HepG2 (cell line): ENCODE measurements around the gene TTC39C. TPM values are rescaled to one million over a fixed set of nuclear protein-coding genes. Genes with fewer than 3 reads are reported as not detected.
A peak's percentile ranks its signal among the peaks of the same experiment; 100 is the strongest.

Source experiments
- CREM ChIP-seq, 2 experiments: sonication (generic) in 1 of 2; formaldehyde crosslinking in 1 of 2; IDR thresholded peaks; 2 replicates each; pipeline versions ENCODE4 v1.4.0 to v1.6.1; 2016 to 2020; ENCODE audit warnings: antibody characterized with exemption in 1 of 2, mild to moderate bottlenecking in 1 of 2, missing genetic modification reagents in 1 of 2
- ETV6 ChIP-seq: sonication (generic); formaldehyde crosslinking; conservative IDR thresholded peaks from 2 replicates; pipeline ENCODE4 v1.4.0; 2020; ENCODE audit warnings: missing genetic modification reagents
- JUND ChIP-seq: sonication (generic); formaldehyde crosslinking; IDR thresholded peaks from 2 replicates; pipeline ENCODE4 v1.8.0; 2022; ENCODE audit warnings: mild to moderate bottlenecking, missing genetic modification reagents
- LCORL ChIP-seq, 2 experiments: fragments of 450-650 bp in 1 of 2; sonication (generic) in 1 of 2; formaldehyde crosslinking in 1 of 2; IDR thresholded peaks; 2 replicates each; pipeline versions ENCODE4 v1.5.0 to v1.6.1; 2017 to 2020; ENCODE audit warnings: antibody characterized with exemption in 1 of 2, missing genetic modification reagents in 1 of 2
- NCOA5 ChIP-seq: sonication (generic); formaldehyde crosslinking; IDR thresholded peaks from 2 replicates; pipeline ENCODE4 v1.4.0; 2020; ENCODE audit warnings: missing genetic modification reagents
- PHF8 ChIP-seq: sonication (generic); formaldehyde crosslinking; IDR thresholded peaks from 2 replicates; pipeline ENCODE4 v1.5.0; 2020; ENCODE audit warnings: missing genetic modification reagents
- RFXAP ChIP-seq: sonication (generic); formaldehyde crosslinking; IDR thresholded peaks from 2 replicates; pipeline ENCODE4 v1.4.0; 2020; ENCODE audit warnings: missing genetic modification reagents, borderline replicate concordance
- ZBTB4 ChIP-seq: sonication (generic); formaldehyde crosslinking; IDR thresholded peaks from 2 replicates; pipeline ENCODE4 v1.4.0; 2020; ENCODE audit warnings: missing genetic modification reagents, mild to moderate bottlenecking, borderline replicate concordance
- ZNF235 ChIP-seq: sonication (generic); formaldehyde crosslinking; IDR thresholded peaks from 2 replicates; pipeline ENCODE4 v1.8.1; 2023; ENCODE audit warnings: mild to moderate bottlenecking, missing genetic modification reagents, borderline replicate concordance
- ZNF251 ChIP-seq: sonication (generic); formaldehyde crosslinking; IDR thresholded peaks from 2 replicates; pipeline ENCODE4 v1.9.0; 2021; ENCODE audit warnings: mild to moderate bottlenecking, missing genetic modification reagents
- ZNF562 ChIP-seq: sonication (generic); formaldehyde crosslinking; IDR thresholded peaks from 2 replicates; pipeline ENCODE4 v1.8.0; 2022; ENCODE audit warnings: missing genetic modification reagents, borderline replicate concordance
- ZNF609 ChIP-seq: sonication (generic); formaldehyde crosslinking; IDR thresholded peaks from 2 replicates; pipeline ENCODE4 v1.4.0; 2020; ENCODE audit warnings: mild to moderate bottlenecking, missing genetic modification reagents, borderline replicate concordance
- ZNF883 ChIP-seq: sonication (generic); formaldehyde crosslinking; IDR thresholded peaks from 2 replicates; pipeline ENCODE4 v1.5.1; 2020; ENCODE audit warnings: mild to moderate bottlenecking, missing genetic modification reagents; ENCODE audit errors: not compliant biosample characterization
- ZSCAN25 ChIP-seq: sonication (generic); formaldehyde crosslinking; IDR thresholded peaks from 2 replicates; pipeline ENCODE4 v1.8.0; 2022; ENCODE audit warnings: mild to moderate bottlenecking, missing genetic modification reagents
- polyA plus RNA-seq, 8 experiments: library from polyadenylated mRNA; depleted of rRNA in 3 of 8; stranded (reverse) in 7 of 8; unstranded in 1 of 8; fragments of >200 nt; fragmentation: Illumina TruSeq in 4 of 8; extraction: Trizol in 4 of 8; gene quantifications; 2 replicates each; pipeline versions ENCODE4 v1.2.1 to v1.2.3, GENCODE V29; 2011 to 2016; ENCODE audit warnings: low read depth in 4 of 8, missing spikeins in 1 of 8, mixed read lengths in 1 of 8; ENCODE audit not compliant: insufficient read depth in 1 of 8
- total RNA-seq, 5 experiments: library from RNA; depleted of rRNA; stranded (reverse); fragments of >200 nt; fragmentation: Illumina TruSeq; extraction: Trizol; gene quantifications; 2 replicates each; pipeline ENCODE4 v1.2.3, GENCODE V29; 2016; ENCODE audit warnings: low read depth in 1 of 5
- TF ChIP-seq, protein P1 (sequence below): IDR thresholded peaks from 2 replicates; pipeline ENCODE4 v1.6.1; 2012; ENCODE audit warnings: low read length, improper control_type of control experiment

The TTC39C gene
- total and polyA plus RNA-seq, 2 of the 13 experiments (the other 11 are each of a cell fraction or from before 2014, with no cell fraction given): 19.1 to 25.9 TPM

DNA sequence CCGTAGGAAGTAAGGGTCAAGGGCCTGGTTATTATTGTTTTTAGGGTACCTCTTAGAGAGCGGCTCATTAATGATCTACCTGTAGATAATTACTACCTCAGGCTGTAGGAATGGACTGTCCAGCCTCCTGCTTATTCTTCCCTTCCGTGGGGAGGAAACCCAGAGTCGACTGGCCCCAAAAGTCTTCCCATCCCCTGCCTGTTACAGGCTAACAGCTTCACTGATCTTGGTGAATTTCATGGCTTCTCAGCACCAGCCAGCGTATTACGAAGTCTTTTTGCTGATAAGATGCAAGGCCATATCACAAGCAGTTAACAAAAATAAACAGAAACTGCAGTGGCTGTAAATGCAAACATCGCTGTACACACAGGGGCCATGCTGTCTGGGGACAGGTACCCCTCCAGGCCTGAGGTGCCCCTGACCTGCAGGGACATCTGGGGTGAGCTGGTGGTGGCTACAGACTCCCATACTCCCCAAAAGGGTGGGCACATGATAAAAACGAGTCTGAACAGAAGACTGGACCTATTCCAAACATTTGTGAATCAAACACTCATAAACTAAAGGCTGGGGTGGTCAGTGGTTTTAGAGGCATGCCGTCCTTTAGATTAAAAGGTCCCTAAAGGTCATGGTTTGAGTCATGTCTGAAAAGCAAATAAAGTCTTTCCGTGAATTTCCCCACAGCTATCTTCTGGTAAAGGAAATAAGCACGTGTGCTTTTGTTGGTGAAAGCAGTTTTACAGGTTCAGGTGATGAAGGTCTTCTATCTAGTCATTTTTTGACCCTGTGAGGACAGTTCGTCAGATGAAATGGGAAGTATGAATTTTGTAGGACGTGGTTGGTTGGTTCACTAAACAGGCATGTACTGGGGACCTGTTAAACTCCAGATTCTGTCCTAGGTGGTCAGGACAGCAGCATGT, 36.7 kb downstream of the TTC39C start (continued):
- TF ChIP-seq ZNF609 (CRISPR knock-in tag) (peak; percentile 95), ZBTB4 (CRISPR knock-in tag) (no peak), ETV6 (no peak), ZNF883 (CRISPR knock-in tag) (no peak), ZSCAN25 (CRISPR knock-in tag) (no peak), NCOA5 (CRISPR knock-in tag) (no peak), ZNF235 (CRISPR knock-in tag) (no peak), LCORL (IDR thresholded peaks at IDR 0.05) (no peak), LCORL (CRISPR knock-in tag; IDR thresholded peaks at IDR 0.05) (no peak), RFXAP (CRISPR knock-in tag) (peak; percentile 71; the same call in 1 of the 2 replicates), CREM (IDR thresholded peaks at IDR 0.05) (peak; percentile 72), CREM (CRISPR knock-in tag; IDR thresholded peaks at IDR 0.05) (no peak), PHF8 (CRISPR knock-in tag) (0 out of 2 replicates have a peak, but pooled peaks have one; percentile 29), ZNF251 (no peak), ZNF562 (CRISPR knock-in tag) (no peak), JUND (CRISPR knock-in tag) (peak; percentile 52; the same call in 1 of the 2 replicates)
- TF ChIP-seq, protein P1, sequence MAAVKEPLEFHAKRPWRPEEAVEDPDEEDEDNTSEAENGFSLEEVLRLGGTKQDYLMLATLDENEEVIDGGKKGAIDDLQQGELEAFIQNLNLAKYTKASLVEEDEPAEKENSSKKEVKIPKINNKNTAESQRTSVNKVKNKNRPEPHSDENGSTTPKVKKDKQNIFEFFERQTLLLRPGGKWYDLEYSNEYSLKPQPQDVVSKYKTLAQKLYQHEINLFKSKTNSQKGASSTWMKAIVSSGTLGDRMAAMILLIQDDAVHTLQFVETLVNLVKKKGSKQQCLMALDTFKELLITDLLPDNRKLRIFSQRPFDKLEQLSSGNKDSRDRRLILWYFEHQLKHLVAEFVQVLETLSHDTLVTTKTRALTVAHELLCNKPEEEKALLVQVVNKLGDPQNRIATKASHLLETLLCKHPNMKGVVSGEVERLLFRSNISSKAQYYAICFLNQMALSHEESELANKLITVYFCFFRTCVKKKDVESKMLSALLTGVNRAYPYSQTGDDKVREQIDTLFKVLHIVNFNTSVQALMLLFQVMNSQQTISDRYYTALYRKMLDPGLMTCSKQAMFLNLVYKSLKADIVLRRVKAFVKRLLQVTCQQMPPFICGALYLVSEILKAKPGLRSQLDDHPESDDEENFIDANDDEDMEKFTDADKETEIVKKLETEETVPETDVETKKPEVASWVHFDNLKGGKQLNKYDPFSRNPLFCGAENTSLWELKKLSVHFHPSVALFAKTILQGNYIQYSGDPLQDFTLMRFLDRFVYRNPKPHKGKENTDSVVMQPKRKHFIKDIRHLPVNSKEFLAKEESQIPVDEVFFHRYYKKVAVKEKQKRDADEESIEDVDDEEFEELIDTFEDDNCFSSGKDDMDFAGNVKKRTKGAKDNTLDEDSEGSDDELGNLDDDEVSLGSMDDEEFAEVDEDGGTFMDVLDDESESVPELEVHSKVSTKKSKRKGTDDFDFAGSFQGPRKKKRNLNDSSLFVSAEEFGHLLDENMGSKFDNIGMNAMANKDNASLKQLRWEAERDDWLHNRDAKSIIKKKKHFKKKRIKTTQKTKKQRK: no peak
